IPS-18c (cell line): ENCODE results near the gene MYO1G.

Experiments
- H3K4me3 ChIP-seq: 2 replicates; pipeline ENCODE4 v1.7.0; 2013; ENCODE audit warnings: low read depth, mild to moderate bottlenecking, low read length, moderate library complexity; ENCODE audit not compliant: insufficient read depth
- H3K9me3 ChIP-seq: one replicate; pipeline ENCODE4 v1.6.1; 2013; ENCODE audit warnings: mild to moderate bottlenecking, low read length, moderate library complexity; ENCODE audit not compliant: control insufficient read depth, insufficient read depth

MYO1G gene

DNA sequence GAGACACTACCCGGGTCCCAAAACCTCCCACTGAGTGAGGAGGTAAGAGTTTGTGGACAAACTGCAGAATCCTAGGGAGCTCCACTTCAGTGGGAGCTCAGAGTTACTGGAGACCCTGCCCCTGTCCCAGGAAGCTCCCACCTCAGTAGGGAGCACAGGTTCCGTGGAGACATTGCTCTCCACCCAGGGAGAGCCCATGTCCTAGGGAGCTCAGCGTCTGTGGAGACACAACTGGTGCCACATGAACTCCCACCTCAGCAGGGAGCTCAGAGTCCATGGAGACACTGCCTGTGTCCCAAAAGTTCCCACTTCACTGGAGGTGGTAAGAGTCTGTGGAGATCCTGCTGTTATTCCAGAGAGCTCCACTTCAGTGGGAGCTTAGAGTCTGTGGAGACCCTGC, 6.3 kb downstream of the MYO1G start:
- no peak overlapping the region for H3K4me3 ChIP-seq
- H3K9me3 ChIP-seq = no peaks in the 10 kb centered on the region

DNA sequence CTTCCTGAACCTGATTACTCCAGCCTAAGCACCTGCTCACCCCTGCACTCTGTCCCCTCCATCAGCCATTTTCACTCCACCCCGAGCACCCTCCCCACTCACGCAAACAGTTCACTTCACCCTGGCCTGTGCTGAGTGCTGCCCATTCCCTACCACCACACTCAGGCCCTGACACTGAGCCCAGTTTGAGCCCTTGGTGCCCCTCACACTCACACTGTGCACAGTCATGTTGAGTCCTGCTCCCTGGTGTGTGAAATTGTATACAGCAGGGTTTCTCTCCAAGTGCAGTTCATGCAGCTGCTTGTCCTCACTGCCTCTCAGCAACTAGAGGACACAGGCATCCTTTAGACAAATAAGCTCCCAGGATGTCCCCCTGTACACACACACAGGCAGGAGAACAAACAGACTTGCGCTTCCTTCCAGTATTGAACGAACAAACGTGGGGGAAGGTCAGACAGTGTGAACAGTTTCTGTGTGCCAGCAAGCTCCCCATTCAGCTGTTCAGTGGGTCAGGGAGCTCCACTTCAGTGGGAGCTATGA, 6.8 kb downstream of the MYO1G start:
- H3K4me3 ChIP-seq = no peak overlapping the region
- H3K9me3 ChIP-seq = no peaks in the 10 kb centered on the region

DNA sequence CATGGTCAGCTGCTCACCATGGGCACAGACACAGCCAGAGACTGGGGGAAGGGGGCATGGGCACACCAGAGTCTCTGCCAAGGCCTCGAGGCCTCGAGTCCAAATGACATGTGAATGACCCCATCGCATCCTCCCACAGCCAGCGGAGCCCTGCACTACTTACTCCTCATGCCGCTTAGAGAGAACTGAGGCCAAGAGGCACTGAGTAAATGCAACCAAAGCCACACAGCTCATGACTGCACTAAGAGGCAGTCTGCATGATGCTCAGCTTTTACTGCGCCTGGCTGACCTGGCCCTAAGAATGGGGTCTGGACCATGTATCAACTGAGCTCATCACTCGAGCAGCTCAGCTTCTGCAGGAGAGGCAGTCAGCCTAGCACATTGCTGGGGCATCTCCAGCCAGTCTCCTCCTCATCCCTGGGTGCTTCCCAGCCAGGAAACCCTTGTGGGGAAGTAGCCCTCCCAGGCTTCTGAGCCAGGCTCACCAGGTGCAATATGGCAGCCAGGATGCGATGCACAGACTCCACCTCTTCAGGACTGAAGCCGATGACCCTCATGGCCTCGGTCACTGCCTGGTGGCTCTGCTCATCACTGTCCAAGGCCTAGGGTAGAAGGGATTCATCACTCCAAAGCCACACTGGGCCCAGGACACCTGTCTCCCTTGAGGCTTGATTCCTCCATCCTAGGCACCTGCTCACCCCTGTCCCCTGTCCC, 7.5 kb downstream of the MYO1G start:
- H3K4me3 ChIP-seq = no peak overlapping the region
- no peaks in the 10 kb centered on the region for H3K9me3 ChIP-seq

DNA sequence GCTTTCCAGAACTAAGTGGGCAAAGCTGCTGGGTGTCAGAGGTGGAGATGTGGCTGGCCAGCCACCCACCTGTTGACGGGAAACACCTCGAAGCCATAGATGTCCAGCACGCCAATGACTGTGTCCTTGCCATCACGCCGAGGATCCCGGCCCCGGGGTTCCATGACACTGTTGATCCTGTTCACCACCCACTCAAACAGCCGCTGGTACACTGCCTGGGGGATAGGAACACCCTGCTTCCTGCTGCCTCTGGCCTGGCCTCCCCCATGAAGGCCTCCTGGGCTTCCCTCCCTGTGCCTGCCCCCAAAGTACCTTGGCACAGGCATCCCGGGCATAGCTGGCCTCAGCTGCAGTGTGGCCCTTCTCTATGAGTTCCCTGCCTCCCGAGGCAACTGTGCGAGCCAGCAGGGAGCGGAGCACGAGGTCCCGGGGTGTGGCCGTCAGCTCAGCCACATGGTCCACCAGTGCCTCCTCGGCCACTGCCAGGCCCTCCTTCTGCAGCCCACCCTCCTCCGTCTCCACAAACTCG, 8.2 kb downstream of the MYO1G start:
- Histone ChIP-seq H3K9me3 (no peaks in the 10 kb centered on the region), H3K4me3 (no peak overlapping the region)

DNA sequence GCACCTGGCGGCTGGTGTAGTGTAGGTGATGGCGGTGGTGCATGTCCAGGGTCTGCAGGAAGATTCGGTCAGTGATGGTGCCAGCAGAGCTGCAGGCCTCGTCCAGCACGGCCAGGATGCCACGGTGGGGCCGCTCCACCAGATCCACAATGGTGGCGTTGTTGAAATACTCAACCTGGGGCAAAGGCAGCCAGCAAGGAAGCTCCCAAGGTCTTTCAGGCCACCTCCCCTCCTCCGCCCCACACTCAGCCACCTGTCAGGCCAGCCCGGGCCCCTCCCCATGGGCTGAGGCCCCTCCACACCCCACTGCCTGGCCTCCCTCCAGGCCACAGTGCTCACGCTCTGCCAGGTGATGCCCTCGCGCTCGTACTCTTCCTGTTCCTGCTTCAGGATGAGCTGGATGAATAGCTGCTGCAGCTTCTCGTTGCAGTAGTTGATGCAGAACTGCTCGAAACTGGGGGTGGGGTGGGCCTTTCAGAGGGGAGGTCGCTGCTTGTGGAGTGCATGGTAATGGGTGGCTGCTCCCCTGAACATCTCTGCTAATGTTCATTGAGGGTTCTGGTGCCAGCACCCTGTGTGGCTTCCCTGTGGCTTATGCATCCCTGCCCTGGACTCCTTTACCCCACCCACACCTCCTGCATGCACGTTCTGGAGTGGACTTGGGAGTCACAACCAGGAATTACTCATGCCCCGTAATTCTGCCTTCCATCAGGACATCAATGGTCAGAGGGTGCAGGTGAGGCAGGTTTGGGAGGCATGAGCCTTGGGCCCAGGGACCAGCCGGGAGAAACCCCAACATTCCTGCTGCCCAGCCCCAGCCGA, 8.9 kb downstream of the MYO1G start:
- Histone ChIP-seq H3K4me3 (no peak overlapping the region), H3K9me3 (no peaks in the 10 kb centered on the region)

DNA sequence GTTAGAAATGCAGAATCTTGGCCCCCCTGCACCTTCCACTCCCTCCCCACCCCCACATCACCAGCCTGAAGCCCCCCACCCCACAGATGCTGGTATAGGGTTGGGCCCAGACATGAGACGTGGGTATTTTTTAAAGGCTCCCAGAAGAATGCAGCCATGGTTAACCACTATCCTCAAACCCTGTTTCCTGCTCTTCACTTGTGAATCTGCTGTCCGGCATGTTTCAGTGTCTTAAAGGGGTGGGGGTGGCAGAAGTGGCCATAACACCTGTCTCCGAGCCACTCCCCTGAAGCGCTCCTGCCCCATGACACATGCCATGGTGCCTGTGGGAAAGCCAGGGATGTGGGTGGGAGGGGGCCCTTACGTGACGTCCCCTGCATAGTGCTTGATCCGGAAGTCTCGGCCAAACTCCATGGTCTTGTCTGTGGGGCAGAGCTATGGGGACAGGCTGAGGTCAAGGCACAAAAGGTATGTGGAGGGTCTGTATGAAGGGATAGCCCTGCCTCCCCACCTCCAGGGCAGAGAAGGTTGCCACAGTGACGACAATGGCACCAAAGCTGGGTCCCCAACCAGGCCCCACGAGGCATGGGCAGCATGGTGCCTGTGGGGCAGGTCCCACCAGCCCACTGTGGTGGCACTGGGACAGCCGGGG, 9.6 kb downstream of the MYO1G start:
- H3K4me3 ChIP-seq = no peak overlapping the region
- no peaks in the 10 kb centered on the region for H3K9me3 ChIP-seq

DNA sequence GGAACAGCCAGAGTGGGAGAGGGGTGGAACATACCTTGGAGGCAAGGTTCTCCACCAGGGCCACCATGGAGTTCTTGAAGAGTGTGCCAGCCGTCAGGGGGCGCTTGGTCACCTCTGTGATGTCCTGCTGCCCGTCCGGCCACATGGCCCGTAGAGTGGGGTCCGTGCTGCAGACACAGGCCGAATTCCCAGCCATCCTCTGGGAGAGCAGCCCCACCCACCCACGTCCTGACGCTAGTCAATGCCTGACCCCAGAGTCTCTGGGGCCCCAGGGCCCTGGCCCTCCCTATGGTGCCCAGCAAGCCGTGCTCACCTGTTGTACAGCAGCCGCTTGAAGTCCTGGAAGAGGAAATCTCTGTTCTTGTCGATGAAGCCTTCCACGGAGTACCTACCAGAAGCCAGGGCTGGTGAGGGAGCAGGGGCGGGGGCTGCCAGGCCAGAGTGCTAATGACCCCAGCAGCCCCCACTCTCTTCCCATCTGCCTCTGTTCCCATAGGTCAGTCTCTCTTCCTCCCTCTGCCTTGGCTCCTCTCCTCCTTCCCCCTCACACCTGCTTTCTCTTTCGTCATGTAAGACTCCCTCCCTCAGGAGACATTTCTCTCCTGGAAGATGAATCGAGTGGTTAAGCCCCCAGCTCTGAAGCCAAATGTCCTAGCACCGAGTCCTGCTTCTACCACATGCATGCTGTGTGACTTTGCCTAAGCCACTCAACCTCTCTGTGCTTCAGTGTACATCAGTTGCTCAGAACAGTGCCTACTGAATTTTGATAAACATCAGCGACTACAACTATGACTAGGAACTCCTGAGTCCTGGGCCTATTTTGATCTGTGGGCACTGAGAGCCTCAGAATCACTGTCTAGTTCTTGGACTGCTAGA, 11.0 kb downstream of the MYO1G start:
- Histone ChIP-seq H3K4me3 (no peak overlapping the region), H3K9me3 (no peaks in the 10 kb centered on the region)

DNA sequence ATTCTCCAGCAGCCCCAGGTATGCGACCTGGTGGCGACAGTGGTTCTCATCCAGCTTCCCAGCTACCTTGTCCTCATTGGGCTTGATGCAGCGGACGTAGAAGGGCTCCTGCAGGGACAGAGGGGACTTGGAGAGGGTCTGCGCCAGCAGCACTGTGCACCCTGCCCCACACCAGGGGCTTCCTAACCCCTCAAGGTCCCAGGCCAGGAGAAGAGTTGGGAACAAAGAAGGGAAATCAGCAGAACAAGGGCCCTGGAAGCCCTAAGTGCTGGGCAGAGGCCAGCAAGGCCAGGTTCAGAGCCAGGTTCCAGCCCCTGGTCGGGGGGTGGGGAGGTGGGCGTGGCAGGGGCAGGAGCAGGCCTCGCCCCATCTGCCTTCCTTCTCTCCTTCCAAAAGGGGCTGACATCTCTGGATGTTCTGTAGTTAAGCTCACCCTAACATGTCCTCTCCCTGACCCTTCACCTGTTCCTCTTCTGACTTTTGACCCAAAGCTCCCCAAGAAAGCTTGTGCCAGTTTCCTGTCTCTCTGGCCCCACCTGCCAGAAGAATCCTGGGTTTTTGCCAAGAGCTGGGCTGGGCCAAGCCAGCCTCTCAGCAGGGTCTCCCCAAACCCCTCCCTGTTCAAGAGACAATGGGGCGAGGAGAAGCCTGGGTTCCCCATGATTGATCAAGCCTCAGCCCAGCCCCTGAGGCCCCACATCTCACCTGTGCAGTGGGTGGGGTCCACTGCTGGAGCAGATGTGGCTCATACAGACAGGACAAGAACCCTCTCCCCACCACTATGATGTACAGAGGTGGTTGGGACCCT, 11.9 kb downstream of the MYO1G start:
- no peaks in the 10 kb centered on the region for H3K9me3 ChIP-seq

DNA sequence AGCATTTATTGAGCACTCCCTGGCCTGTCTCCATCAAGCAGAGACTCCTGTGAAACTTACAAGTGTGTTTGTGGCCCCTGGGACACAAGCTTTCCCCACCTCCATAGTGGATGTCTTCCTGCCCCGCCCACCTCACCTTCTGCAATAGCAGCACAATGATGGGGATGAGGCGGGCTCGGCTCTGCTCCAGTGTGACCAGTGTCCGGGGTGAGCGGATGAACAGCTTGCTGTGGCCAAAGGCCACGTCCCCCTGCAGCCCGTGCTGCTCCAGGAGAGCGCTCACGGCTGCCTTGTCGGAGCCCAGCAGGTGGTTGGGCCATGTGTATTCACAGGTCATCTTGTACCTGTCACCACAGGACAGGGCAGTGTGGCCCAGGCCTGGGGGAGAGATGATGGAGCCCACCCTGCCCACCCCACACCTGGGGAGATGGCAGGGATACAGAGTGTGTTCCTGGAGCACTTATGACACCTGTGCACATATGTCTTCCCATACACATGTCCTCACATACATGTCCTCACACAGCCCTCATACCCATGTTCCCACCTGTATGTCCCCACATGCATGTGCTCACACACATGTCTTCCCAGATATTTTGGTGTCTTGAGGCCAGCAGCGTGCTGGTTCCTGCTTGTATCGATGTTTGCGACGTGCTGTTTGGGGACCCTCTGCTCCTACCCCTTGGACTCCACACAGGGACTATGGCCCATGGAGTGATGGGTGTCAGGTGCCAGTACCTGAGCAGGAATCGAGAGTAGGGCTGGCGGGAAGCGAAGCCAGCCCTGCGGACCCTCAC, 12.7 kb downstream of the MYO1G start:
- H3K4me3 ChIP-seq = no peak overlapping the region
- no peaks in the 10 kb centered on the region for H3K9me3 ChIP-seq

More for the DNA sequence above, 11.9 kb downstream of the MYO1G start:
- no peak overlapping the region for H3K4me3 ChIP-seq

DNA sequence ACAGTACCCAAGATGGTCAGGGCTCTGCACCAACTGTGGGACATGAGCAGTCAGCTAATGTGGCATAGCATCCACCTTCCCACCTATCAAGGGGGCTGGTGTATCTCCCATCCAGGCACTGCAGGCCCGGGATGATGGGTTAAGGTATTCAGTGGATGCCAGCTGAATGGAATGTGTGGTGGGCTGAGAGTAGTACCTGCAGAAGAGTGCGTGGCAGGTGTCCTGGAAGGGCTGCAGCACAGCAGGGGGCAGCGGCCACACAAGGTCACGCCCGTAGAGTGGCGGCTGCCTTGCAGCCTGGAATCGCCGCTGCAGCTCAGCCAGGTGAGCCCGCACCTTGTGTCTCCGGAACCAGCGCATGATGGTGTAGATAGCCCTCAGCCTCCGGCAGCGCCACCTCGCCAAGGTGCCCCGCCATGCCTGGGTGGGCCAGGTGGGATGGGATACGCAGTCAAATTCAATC, 13.3 kb downstream of the MYO1G start:
- H3K9me3 ChIP-seq = no peaks in the 10 kb centered on the region
- H3K4me3 ChIP-seq = no peak overlapping the region

DNA sequence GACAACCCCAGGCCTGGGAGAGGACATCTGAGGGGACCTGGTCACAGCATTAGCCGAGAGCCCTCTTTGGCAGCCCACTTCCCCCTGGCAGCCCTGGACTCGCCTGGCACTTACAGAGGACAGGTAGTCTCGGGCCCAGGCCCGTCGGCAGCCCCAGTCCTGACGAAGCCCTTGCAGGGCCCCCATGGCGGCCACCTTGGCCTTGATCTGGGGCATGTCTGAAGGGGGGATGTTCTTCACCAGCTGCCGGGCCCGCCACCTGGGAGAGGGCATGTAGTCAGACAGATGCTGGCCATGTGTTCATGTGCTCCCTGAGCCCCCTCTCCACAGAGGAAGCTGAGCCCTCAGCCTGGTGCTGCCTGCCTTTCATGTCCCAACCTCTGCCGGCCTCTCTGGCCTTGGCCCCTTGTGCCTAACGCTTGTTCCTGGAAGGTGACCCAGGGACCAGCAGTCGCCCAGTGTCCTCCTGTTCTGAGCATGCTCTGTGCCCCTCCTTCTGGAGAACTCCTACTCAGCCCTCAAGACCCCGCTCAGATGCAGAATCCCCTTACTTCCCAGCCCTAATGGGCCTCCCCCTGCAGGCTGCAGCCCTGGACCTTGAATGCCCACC, 13.9 kb downstream of the MYO1G start:
- Histone ChIP-seq H3K4me3 (no peak overlapping the region), H3K9me3 (no peaks in the 10 kb centered on the region)

DNA sequence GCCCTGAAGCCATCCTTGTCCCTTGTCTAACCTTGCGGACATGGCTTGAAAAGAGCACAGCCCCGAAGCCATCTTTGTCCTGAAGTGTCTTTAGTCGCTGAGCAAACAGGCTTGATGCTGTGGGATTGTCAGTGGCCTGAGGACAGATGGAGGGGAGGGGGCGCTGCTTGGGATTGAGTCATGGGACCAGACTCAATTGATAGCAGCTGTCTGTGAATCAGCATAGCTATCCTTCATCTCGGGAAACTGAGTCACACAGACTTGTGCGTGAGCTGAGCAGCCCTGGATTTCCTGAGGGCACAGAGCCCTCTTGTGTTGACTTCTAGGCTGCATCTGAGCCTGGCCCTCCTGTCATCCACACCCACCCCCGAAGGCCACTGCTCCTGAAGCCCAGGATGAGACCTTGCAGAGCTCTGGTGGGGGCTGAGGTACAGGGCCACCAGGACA, 14.4 kb downstream of the MYO1G start:
- Histone ChIP-seq H3K4me3 (no peak overlapping the region), H3K9me3 (no peaks in the 10 kb centered on the region)

DNA sequence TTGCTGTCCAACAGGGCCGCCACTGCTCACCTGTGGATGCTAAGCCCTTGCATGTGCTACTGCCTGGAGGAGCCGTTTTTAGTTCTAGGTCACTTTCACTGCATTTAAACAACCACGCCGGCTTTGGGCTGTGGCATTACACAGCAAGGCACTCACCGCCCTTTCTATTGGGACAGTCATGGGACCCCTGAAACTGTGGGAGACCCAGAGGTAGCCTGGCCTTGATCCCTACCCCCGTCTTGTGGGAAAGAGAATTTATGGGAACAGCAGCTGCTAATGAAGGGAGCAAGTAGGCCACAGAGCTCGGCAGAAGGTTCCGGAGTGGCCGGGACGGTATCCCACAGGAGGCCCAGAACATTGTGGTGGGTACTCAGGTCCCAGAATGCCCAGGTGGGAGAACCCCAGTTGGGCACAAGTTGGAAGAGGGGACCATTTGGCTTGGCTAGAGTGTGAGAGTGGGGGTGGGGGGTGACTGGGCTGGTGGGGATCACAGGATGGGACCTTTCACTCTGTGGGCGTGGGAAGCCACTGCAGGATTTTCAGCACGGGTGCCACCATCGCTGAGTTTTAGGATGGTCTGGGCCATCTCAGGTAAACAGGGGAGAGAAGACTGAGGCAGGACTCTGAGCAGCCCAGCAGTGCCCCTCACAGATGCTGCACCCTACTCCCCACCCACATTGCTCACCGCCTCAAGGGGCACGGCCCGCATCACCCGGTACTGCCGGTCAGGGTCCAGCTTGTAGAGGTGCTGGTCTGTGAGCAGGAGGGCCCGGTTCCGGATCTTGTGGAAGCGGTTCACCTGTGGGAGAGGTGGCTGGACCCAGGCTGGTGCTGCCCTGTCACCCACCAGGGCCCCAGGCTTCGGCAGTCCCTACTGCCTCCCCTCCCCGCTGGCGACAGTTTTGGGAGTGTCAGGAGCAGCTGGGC, 15.2 kb downstream of the MYO1G start:
- H3K4me3 ChIP-seq = no peak overlapping the region
- H3K9me3 ChIP-seq = no peaks in the 10 kb centered on the region
